ENCODE data around the gene RETREG3. TPM values are rescaled to one million over a fixed set of nuclear protein-coding genes. Genes with fewer than 3 reads are reported as not detected.

Gene RETREG3
- total RNA-seq, 1 donor: 72.2 TPM

- DNase-seq (ENCODE audit: low read depth in 2 of 3, low spot score in 2 of 3): peak in 2 of 3 donors; percentile 44 to 59
Observed at GRCh38 chr17:42536372-42537155, 72.6 kb downstream of the RETREG3 start.

GRCh38 chr17:42536048-42536371, 73.2 kb downstream of the RETREG3 start, which contains the start of gene NAGLU:
Gene NAGLU, plus strand, starts transcription at chr17:42536241. Its CDS starts 32 bp downstream, at chr17:42536273.
- DNase-seq (ENCODE audit: low read depth in 2 of 3, low spot score in 2 of 3): peak in 2 of 3 donors; percentile 90 to 91

- no peak for DNase-seq (ENCODE audit: low read depth in 2 of 3, low spot score in 2 of 3)
Observed at GRCh38 chr17:42535155-42536047, 73.8 kb downstream of the RETREG3 start.

- peak in 2 of 3 donors; percentile 48 to 53 for DNase-seq (ENCODE audit: low read depth in 2 of 3, low spot score in 2 of 3)
Observed at GRCh38 chr17:42531455-42532354, 77.5 kb downstream of the RETREG3 start.

GRCh38 chr17:42530952-42531454, 78.2 kb downstream of the RETREG3 start:
- DNase-seq (ENCODE audit: low read depth in 2 of 3, low spot score in 2 of 3): no peak

Other genes starting within 250 kb of the RETREG3 start
- 137 TPM for gene STAT3, start 220.9 kb downstream of the RETREG3 start, total RNA-seq
- gene CAVIN1, start 186.1 kb downstream of the RETREG3 start, total RNA-seq: 95.1 TPM
- gene ATP6V0A1, start 150.5 kb downstream of the RETREG3 start, total RNA-seq: 67.6 TPM
- 29.4 TPM for gene NAGLU, start 73.1 kb downstream of the RETREG3 start, total RNA-seq
- 1.3 TPM for gene HSD17B1, start 56.5 kb downstream of the RETREG3 start, total RNA-seq
- 31.2 TPM for gene COASY, start 47.2 kb downstream of the RETREG3 start, total RNA-seq
- 24.2 TPM for gene MLX, start 42.3 kb downstream of the RETREG3 start, total RNA-seq
- 1.3 TPM for gene PSMC3IP, start 31.6 kb downstream of the RETREG3 start, total RNA-seq
- gene TUBG1, start 309 bp upstream of the RETREG3 start, total RNA-seq: 25.3 TPM
- gene TUBG2, start 49.9 kb upstream of the RETREG3 start, total RNA-seq: 5.4 TPM
- gene PLEKHH3, start 67.6 kb upstream of the RETREG3 start, total RNA-seq: 0.27 TPM
- gene CCR10, start 72.5 kb upstream of the RETREG3 start, total RNA-seq: 1.1 TPM
- gene CNTNAP1, start 73.2 kb upstream of the RETREG3 start, total RNA-seq: 0.81 TPM
- 35.8 TPM for gene EZH1, start 135.7 kb upstream of the RETREG3 start, total RNA-seq
- 0.27 TPM for gene RAMP2, start 151.9 kb upstream of the RETREG3 start, total RNA-seq
- 45.5 TPM for gene VPS25, start 164.1 kb upstream of the RETREG3 start, total RNA-seq
- under 0.01 TPM for gene WNK4, start 171.2 kb upstream of the RETREG3 start, total RNA-seq
- gene COA3, start 189.3 kb upstream of the RETREG3 start, total RNA-seq: 56.6 TPM
- gene CNTD1, start 189.5 kb upstream of the RETREG3 start, total RNA-seq: under 0.01 TPM
- 67.9 TPM for gene BECN1, start 214.9 kb upstream of the RETREG3 start, total RNA-seq
- 39.0 TPM for gene PSME3, start 224.0 kb upstream of the RETREG3 start, total RNA-seq
- 1.3 TPM for gene AOC2, start 235.2 kb upstream of the RETREG3 start, total RNA-seq
- gene AOC3, start 241.8 kb upstream of the RETREG3 start, total RNA-seq: 0.27 TPM

Measured in hematopoietic multipotent progenitor cell (in vitro differentiated cells).